Peyer's patch (tissue), 4 donors: ENCODE measurements around the gene USP22.

Source experiments
- CTCF ChIP-seq, 6 experiments: fragments of 450-650 bp in 4 of 6; fragments of 200-600 bp in 2 of 6; sonication (generic) in 1 of 6; IDR thresholded peaks; one replicate each; pipeline ENCODE4 v1.5.1; 2017 to 2019; ENCODE audit warnings: antibody characterized with exemption in 6 of 6, mild to moderate bottlenecking in 3 of 6, moderate library complexity in 1 of 6
- POLR2A ChIP-seq, 2 donors: fragments of 450-650 bp; IDR thresholded peaks; one replicate each; pipeline ENCODE4 v1.5.1; 2017; ENCODE audit warnings: antibody characterized with exemption in 2 of 2, mild to moderate bottlenecking in 2 of 2, moderate library complexity in 2 of 2

GRCh38 chr17:21076242-21076641 lies 33.4 kb upstream of the USP22 start:
- TF ChIP-seq CTCF (IDR thresholded peaks at IDR 0.05) (no peak), POLR2A (IDR thresholded peaks at IDR 0.05) (no peak)
